COLO829 (cell line): ENCODE data around the gene SLC6A2.
"Not testable (repeated sequence)": the region's sequence is repeated elsewhere in the genome, so short reads cannot be mapped to it uniquely, and the experiment has no call there.

ENCODE experiments used
- DNase-seq: peaks from one replicate; pipeline ENCODE4 v3.0.0; 2012; ENCODE audit warnings: low spot score

Gene SLC6A2

DNA sequence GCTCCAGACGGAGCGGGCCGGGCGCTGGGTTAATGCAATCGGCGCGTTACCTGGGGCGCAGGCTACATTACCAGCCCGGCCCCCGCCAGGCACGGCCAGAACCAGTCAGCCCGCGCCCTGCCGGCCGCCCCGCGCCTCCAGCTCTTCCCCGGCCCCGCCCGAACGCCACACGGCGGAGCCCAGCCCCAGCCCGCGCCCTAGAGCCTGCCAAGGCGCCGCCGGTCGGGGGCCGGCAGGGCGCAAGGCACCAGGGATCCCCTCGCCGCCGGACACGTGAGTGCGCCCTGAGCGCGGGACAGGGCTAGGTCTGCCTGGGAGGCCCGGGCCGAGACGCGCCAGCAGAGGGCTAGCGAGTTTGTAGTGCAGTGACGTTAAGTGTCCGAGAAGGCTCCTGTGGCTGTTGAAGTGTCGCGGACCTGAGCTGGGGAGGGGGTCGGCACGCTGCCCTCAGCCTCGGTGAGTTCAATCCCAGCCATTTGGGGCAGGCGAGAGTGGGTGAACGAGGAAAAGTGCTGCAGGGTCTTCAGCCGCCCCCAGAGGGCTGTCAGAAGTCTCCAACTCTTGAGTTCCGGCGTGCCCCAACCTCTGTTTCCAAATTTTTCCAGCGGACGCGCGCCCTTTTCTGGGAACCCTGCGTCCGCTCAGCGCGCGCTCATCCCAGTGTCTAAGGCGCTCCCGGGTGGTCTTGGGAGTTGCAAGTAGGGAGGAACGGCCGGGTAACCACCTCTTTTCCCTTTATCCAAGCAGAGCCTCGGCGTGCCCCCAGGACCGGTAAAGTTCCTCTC, at the start of gene SLC6A2:
SLC6A2 (plus strand) TSS at position 92 of the 785 bp plus-strand sequence. CDS start 707 bp downstream, outside the sequence.
- no peak for DNase-seq

DNA sequence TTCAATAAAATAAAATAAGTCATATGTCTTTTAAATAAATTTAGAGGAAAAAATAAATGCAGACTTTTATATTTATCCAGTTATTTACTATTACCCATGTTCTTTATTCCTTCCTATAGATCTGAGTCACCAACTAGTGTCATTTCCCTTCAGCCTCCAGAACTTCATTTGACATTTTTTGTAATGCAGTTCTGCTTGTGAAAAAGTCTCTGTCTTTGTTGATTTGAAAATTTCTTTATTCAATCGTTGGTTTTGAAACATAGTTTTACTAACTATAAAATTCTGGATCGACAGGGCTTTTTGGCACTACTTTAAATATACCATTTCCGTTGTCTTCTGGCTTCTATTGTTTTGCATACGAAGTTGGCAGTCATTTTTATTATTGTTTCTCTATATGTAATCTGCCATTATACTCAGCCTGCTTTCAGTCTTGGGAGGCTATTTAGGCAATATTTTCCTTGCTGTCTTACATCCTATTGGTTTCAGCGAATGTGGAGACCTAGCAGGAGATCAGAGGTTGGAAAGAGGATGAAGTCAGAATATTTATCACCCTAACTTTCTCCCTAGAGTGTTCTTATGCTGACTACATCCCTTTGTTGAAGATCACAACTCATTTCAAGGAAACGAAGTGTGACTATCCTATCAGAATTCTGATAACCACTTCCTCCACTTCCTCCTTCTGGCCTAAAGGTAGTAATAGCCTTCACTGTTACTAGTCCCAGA, 42.0 kb upstream of the SLC6A2 start:
- DNase-seq, result no peak

DNA sequence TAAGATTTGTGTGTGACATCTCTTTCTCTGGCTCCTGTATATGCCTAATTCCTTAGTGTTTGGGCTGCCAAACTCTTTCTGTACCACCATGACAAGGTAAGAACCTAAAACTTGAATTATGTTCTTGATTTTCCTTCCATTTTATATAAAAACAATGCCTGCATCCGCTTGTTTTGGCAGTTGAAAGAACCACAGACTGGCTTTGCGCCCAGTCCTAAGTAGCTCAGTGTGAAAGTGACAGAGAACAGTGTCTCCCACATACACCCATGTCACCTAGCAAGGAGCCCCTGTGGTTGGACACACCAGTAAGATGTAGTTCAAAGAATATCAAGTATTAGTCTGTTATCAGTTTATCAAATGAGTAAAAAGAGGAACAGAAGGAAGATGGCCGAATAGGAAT, 40.7 kb upstream of the SLC6A2 start:
- no peak for DNase-seq

- not testable (repeated sequence) for DNase-seq
These were observed 40.1 kb upstream of the SLC6A2 start for GRCh38 chr16:55615670-55616069.

DNA sequence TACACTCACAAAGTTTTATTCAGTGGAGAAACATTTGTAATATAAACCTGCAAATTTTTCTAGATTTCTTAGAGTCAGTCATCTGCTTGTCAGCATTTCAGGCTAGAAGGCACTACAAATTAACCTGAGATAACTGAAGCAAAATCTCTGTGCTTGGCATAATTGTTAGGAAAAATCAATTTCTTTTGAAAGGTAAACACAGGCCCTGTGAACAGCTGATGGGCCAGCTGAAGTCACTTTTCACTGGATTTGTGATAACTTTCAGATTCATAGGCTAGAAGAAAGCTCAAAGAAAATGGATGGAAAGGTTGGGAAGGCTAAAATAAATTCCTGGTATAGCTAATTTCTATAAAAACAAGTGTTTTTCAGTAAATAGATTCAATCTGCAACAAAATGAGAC, 34.0 kb upstream of the SLC6A2 start:
- no peak for DNase-seq

DNA sequence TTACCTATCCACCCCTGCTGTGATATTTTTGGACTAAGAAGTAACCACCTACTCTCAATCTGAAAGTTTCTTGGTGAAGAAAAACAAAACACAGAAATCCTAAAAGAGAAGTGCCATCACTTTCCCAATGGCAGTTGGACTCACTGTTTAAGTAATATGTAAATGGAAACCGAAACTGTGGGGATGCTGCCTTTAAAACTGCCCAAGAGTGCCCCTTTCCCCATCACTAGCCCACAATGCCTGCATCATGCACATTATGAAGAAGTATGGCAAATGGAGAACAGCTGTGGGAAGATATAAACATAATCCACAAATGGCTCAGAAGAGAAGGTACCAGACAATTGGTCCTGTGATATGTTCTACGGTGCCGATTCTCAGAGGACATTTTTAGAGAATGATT, 33.5 kb upstream of the SLC6A2 start:
- DNase-seq, result no peak

GRCh38 chr16:55622930-55623561, 32.7 kb upstream of the SLC6A2 start:
- no peak for DNase-seq

DNA sequence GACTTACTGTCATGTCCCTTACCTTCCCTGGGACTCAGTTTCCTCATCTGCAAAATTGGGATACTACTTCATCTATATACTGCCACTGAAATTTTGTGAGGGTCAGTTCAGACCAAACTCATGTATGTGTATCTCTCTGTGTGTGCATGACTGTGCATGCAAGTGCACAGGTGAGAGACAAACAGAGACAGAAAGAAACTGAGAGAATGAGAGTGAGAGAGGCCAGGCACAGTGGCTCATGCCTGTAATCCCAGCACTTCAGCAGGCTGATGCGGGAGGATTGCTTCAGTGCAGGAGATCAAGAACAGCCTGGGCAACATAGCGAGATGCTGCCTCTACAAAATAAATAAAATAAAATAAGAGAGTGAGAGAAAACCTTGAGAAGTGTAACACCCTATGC, 32.1 kb upstream of the SLC6A2 start:
- no peak for DNase-seq

DNA sequence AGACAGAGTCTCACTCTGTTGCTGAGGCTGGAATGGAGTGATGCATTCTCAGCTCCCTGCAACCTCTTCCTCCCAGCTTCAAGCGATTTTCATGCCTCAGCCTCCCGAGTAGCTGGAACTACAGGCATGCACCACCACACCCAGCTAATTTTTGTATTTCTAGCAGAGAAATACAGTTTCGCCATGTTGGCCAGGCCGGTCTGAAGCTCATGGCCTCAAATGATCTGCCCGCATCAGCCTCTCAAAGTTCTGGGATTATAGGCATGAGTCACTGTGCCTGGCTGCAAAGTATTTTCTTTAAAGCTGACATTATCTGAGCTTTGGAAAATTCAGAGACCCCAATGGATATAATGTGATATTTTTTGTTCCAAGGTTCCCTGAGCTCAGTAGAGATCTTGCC, 31.1 kb upstream of the SLC6A2 start:
- DNase-seq, result no peak

- DNase-seq, result no peak
These were observed 29.9 kb upstream of the SLC6A2 start for GRCh38 chr16:55625843-55626242.

- DNase-seq, result no peak
These were observed 27.4 kb upstream of the SLC6A2 start for GRCh38 chr16:55628306-55628968.

DNA sequence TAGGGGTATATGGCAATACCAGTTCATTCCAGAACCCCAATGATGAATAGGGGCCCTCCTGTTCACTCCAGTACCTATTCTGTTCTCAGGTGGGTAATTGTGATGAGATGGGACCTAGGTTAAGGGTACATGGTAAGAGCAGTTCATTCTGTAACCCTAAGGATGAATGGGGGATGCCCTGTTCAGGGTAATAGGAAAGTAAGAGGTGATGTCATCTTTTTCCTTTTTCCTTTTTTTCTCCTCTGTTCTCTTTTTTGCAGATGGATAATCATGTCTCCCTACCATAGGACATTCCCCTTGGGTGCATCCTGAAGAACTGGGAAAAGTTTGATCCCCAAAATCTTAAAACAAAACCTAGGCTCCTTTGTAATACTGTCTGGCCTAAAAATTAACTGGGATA, 25.0 kb upstream of the SLC6A2 start:
- no peak for DNase-seq

DNA sequence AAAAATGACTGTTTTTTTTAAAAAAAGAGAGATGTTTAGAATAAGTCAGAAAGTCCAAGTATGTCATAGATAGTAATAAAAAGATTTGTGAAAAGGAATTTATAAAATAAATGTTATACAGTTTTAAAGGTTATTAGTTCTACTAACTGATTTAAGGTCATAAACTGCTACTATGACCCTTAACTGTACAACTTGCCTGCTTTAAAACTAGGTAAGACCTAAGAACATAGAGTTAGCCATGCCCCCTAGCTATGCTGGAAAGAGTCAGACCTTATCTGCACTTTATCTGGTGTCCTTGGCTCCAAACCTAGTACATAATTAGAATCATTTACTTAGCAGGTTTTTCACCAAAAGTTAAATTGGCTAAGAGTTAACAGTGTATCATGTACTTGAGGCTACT, 23.5 kb upstream of the SLC6A2 start:
- no peak for DNase-seq

DNA sequence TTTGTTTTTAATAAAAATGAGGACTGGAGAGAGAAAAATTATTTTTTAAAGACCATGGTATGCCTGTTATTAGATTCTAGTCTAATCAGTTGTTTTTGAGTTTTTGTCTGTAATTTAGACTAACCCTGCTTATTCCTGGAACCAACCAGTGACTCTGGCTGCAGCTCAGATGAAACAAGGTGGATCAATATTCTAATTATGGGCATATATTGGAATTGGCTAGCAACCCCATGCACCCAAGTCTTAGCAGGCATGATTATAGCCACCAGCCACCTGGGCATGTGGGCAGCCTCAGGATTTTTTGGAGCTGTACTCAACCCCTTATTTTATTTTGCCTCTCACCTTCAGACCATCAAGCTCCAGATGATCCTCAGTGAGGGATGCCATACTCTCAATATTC, 21.6 kb upstream of the SLC6A2 start:
- DNase-seq, result no peak

- no peak for DNase-seq
These were observed 17.5 kb upstream of the SLC6A2 start for GRCh38 chr16:55638256-55638655.

DNA sequence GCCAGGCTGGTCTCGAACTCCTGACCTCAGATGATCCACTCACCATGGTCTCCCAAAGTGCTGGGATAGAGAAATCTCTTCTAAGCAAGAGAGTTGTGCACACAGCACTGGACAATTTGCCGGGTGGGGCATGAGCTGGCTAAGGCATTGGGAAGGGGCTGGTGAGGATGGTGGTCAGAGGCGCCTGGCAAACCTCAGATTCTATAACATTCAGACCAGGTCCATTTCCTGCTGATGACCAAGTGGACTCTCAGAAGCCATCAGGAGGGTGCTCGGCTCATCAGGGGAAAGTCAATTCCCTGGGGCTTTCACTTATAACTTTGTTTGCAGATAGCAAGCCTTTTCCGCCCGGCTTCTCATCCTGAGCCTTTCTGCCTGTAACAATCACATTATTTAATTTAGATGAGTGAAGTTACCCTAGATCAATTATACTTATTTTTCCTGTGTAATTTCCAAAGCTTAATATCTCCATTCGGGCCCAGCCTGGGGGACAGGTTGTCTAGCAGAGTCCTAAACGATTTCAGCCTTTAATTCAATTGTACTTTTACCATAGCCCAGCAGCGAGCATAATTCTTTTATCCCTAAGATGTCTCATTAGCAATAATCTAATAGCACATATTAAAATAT, 15.0 kb upstream of the SLC6A2 start:
- DNase-seq, result no peak

DNA sequence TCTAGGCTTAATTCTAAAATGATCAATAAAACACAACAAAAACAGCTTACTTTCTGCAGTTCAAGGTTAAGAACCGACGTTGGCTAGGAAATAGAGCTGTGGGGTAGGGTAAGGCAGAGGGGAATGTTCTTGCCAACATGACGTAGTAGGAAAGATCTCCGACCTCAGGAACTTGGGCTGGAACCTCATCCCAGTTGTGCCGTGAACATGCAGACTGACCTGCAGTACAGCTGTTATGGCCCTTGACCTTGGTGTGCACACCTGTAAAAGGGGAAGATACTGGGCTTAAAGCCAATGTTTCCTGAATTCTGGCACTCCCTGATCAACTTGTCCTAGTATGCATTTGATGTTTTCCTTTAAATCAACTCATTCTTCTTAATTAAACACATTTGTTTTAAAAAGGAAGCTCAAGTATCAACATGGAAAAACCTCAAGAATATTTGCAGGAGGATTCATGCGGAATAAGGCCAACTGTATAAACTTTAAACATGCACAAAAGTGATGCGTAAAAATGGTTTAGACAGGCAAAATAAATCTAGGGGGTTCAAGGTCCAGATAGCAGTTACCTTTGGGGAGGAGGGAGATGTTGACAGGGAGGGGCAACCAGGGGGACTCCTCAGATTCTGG, 14.2 kb upstream of the SLC6A2 start:
- no peak for DNase-seq

DNA sequence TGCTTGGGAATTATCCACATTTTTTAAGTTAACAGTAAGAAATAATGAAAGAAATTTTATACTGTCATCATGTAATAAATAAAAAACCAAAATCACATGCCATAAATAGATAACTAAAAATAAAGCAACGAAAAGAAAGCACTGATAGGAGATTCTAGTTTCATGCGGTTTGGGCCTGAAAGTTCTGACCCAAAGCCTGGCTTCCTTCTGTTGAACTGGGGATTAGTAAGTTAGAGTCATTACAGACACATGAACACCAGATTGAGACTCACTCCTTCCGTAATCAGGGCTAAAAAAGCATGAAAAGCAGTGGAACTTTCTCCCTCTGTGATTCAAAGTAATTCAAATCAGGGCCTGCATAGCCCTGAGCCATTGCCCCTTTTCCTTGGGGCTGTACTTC, 13.2 kb upstream of the SLC6A2 start:
- no peak for DNase-seq

GRCh38 chr16:55643161-55643970, 12.4 kb upstream of the SLC6A2 start:
- DNase-seq, result no peak

DNA sequence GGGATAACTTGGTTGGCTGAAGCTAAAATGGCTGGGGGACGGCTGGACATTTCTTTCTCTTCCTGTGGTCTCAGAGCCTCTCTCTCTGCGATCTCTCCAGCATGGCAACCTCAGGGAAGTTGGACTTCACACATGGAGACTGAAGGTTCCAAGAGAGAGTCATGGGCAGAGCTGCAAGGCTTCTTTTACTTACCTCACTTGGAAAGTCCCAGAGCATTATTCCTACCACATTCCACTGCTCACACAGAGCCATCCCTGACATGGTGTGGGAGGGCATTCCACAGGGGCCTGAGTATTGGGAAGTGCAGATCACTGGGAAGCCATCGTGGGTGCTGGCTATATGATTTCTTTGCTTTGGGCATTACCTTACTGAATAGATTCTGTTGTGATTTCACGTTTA, 9.8 kb upstream of the SLC6A2 start:
- DNase-seq, result no peak

DNA sequence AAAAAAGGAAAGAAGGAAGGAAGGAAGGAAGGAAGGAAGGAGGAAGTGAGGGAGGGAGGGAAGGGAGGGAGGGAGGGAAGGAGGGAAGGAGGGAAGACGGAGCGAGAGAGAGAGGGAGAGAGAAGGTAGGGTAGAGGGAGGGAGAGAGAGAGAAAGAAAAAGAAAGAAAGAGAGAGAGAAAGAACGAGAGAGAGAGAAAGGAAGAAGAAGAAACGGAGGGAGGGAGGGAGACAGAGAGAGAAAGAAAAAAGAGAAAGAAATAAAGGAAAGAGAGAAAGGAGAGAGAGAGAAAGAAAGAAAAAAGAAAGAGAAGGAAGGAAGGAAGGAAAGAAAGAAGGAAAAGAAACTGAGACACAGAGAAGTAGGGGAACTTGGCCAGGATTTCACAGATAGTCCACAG, 8.4 kb upstream of the SLC6A2 start:
- no peak for DNase-seq
